ENCODE results near the gene RHOC.
A peak's percentile ranks its signal among the peaks of the same experiment; 100 is the strongest.

RHOC gene

GRCh38 chr1:112677501-112677900, 29.4 kb downstream of the RHOC start:
- DNase-seq (ENCODE audit: low spot score): no peak

- DNase-seq (ENCODE audit: low spot score): no peak
Observed at GRCh38 chr1:112676543-112676942, 30.4 kb downstream of the RHOC start.

GRCh38 chr1:112675728-112676381, 31.1 kb downstream of the RHOC start:
- no peak for DNase-seq (ENCODE audit: low spot score)

GRCh38 chr1:112674986-112675727, 31.8 kb downstream of the RHOC start:
- DNase-seq (ENCODE audit: low spot score): no peak

GRCh38 chr1:112674440-112674985, 32.4 kb downstream of the RHOC start, which contains the start of gene MOV10:
MOV10 (plus strand) TSS chr1:112674659; CDS start chr1:112674913, 254 bp downstream.
- peak; percentile 70 for DNase-seq (ENCODE audit: low spot score)

GRCh38 chr1:112673592-112674439, 33.1 kb downstream of the RHOC start:
- DNase-seq (ENCODE audit: low spot score): peak; percentile 37

GRCh38 chr1:112672842-112673241, 34.1 kb downstream of the RHOC start:
- DNase-seq (ENCODE audit: low spot score): no peak

GRCh38 chr1:112672009-112672408, 34.9 kb downstream of the RHOC start:
- no peak for DNase-seq (ENCODE audit: low spot score)

- no peak for DNase-seq (ENCODE audit: low spot score)
Observed at GRCh38 chr1:112666946-112667345, 40.0 kb downstream of the RHOC start.

- no peak for DNase-seq (ENCODE audit: low spot score)
Observed at GRCh38 chr1:112665857-112666256, 41.1 kb downstream of the RHOC start.

GRCh38 chr1:112651205-112651604, 55.7 kb downstream of the RHOC start:
- no peak for DNase-seq (ENCODE audit: low spot score)
